ENCODE measurements around the gene USP2. TPM values are rescaled to one million over a fixed set of nuclear protein-coding genes. Genes with fewer than 3 reads are reported as not detected.

Gene USP2
- total RNA-seq, 1 experiment from 2014 or later = 5.7 TPM

- Histone ChIP-seq H2BK120ac (ENCODE audit: low read depth, low read length, poor library complexity, severe bottlenecking) (no peak overlapping the region), H3K79me2 (ENCODE audit: insufficient read depth, low read length) (peaks cover 13% of the 10 kb centered on the region; the same call in 1 of the 2 replicates), H3K27ac (ENCODE audit: insufficient read length, low read depth, low read length) (no peak overlapping the region), H3K4me2 (ENCODE audit: insufficient read depth, insufficient read length, low read length) (no peak overlapping the region), H3K23ac (ENCODE audit: insufficient read length, low read depth, low read length) (no peak overlapping the region), H2AFZ (ENCODE audit: low read length) (no peak overlapping the region), H3K79me1 (ENCODE audit: insufficient read depth, low read depth, low read length, poor library complexity, severe bottlenecking) (peaks cover 9% of the 10 kb centered on the region), H3K18ac (ENCODE audit: insufficient read length, low read depth, low read length) (no peak overlapping the region), H3T11ph (ENCODE audit: low read length) (no peak overlapping the region), H3K27me3 (ENCODE audit: insufficient read depth, low read length) (no peaks in the 10 kb centered on the region), H3K14ac (ENCODE audit: insufficient read depth, low read length) (no peak overlapping the region), H3K4ac (ENCODE audit: low read depth, low read length) (no peak overlapping the region), H3K4me1 (ENCODE audit: insufficient read depth, low read length) (no peaks in the 10 kb centered on the region; the same call in 1 of the 2 replicates), H2BK20ac (ENCODE audit: low read depth, low read length, poor library complexity, severe bottlenecking) (no peak overlapping the region), H2AK5ac (ENCODE audit: insufficient read length, low read length) (no peak overlapping the region), H3K56ac (ENCODE audit: insufficient read length, low read depth, low read length) (no peak overlapping the region), H2BK5ac (ENCODE audit: insufficient read length, low read length) (no peak overlapping the region), H2BK12ac (ENCODE audit: insufficient read length, low read depth, low read length) (no peak overlapping the region), H3K9me3 (ENCODE audit: control insufficient read depth, low read depth, low read length) (no peaks in the 10 kb centered on the region), H4K91ac (ENCODE audit: insufficient read length, low read depth, low read length) (no peak overlapping the region), H4K20me1 (ENCODE audit: control insufficient read depth, insufficient read depth, insufficient read length) (no peaks in the 10 kb centered on the region), H3K23me2 (ENCODE audit: insufficient read length, low read depth, low read length, poor library complexity, severe bottlenecking) (peaks cover 9% of the 10 kb centered on the region), H3K9ac (ENCODE audit: extremely low read depth, insufficient read length, low read length) (no peak overlapping the region), H4K5ac (ENCODE audit: insufficient read length, low read depth, low read length) (no peak overlapping the region), H4K8ac (replicated peaks; ENCODE audit: insufficient read length, low read depth, low read length) (no peak overlapping the region), H2BK15ac (ENCODE audit: low read depth, low read length) (no peak overlapping the region)
- no peak for TF ChIP-seq CTCF (conservative IDR thresholded peaks at IDR 0.05)
- Mint-ChIP-seq H3K9me3 (no peaks in the 10 kb centered on the region; a peak in 1 of 5 replicates), H3K27me3 (ENCODE audit: low read depth) (no peaks in the 10 kb centered on the region; the same call in 1 of the 2 replicates), H3K27ac (peak overlapping the region in 1 of 3 experiments; percentile 93; a peak in 3 of 7 replicates), H3K36me3 (ENCODE audit: insufficient read depth in 1 of 3, low read depth in 3 of 3) (peaks cover 13 to 17% (median 15%) of the 10 kb centered on the region in 3 experiments), H3K4me3 (no peak overlapping the region; a peak in 1 of 5 replicates), H3K4me1 (peaks cover 28 to 51% of the 10 kb centered on the region in 2 experiments)
- DNase-seq = no peak
- WGBS (ENCODE audit: extremely low coverage, insufficient read length, low lambda C conversion rate) = no CpG with 5 or more reads among the region's 4 CpGs
Measured at GRCh38 chr11:119332111-119332765, 49.3 kb downstream of the USP2 start.
